ENCODE data around the gene NOP56.

NOP56 gene

DNA sequence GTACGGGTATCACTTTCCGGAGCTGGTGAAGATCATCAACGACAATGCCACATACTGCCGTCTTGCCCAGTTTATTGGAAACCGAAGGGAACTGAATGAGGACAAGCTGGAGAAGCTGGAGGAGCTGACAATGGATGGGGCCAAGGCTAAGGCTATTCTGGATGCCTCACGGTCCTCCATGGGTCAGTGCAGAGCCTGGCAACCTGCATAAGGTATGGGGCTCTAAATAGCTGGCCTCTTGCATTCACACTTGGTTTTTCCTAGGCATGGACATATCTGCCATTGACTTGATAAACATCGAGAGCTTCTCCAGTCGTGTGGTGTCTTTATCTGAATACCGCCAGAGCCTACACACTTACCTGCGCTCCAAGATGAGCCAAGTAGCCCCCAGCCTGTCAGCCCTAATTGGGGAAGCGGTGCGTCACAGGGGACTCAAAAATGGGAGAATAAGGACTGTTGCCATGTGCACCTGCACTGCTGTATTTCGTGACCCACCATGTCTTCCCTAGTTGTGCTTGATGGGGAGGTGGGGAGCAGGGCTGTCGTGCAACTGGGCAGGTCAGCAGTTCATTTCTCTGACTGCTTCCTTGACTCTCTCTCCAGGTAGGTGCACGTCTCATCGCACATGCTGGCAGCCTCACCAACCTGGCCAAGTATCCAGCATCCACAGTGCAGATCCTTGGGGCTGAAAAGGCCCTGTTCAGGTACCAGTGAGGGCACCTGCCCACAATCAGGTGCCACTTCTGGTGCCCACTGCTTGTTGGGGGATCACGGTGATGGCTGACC, 3.1 kb downstream of the NOP56 start:
- DNase-seq (ENCODE audit: extremely low read depth, low read depth), result no peak
- TF ChIP-seq, protein P1, sequence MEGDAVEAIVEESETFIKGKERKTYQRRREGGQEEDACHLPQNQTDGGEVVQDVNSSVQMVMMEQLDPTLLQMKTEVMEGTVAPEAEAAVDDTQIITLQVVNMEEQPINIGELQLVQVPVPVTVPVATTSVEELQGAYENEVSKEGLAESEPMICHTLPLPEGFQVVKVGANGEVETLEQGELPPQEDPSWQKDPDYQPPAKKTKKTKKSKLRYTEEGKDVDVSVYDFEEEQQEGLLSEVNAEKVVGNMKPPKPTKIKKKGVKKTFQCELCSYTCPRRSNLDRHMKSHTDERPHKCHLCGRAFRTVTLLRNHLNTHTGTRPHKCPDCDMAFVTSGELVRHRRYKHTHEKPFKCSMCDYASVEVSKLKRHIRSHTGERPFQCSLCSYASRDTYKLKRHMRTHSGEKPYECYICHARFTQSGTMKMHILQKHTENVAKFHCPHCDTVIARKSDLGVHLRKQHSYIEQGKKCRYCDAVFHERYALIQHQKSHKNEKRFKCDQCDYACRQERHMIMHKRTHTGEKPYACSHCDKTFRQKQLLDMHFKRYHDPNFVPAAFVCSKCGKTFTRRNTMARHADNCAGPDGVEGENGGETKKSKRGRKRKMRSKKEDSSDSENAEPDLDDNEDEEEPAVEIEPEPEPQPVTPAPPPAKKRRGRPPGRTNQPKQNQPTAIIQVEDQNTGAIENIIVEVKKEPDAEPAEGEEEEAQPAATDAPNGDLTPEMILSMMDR (IDR thresholded peaks at IDR 0.05; ENCODE audit: low read depth, low read length), result no peak

DNA sequence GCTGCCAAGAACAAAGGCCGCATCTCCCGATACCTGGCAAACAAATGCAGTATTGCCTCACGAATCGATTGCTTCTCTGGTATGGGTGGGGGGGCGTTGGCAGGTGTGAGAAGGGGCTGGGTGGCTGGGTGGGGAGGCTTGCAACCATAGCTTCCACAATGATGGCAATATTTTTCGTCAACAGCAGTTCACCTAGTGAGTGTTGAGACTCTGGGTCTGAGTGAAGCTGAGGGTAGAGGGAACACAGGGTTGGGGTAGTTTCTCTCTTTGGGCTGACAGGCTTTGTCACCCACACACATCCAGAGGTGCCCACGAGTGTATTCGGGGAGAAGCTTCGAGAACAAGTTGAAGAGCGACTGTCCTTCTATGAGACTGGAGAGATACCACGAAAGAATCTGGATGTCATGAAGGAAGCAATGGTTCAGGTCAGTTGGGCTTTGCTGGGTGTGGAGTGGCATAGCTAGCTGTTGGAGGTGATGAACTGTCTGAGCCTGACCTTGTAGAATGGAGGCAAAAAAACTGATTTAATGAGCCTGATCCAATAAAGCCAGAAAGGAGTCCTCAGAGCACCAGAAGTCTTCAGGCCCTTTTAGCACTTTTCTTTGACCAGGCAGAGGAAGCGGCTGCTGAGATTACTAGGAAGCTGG, 4.2 kb downstream of the NOP56 start:
- no peak for DNase-seq (ENCODE audit: extremely low read depth, low read depth)
- TF ChIP-seq, protein P1 (IDR thresholded peaks at IDR 0.05; ENCODE audit: low read depth, low read length), result no peak

DNA sequence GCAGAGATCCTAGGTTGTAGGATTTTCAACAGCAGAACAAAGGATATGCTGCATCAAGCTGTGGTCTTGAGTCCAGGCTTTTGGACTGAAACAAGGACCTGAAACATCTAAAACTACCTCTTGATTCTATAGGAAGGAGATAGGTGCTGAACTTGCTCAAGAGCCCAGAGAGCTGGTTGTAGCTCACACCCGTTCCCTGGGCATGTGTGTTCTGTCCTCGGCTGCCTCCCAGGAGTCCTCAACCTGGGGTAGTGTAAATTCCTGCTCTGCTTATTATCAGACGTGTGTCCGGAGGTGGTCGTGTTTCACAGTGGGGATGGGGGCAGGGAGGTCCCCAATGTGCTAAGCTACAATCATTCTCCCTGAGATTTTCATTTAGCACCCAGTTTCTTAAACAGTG, 4.8 kb downstream of the NOP56 start:
- DNase-seq (ENCODE audit: extremely low read depth, low read depth), result no peak
- TF ChIP-seq, protein P1 (IDR thresholded peaks at IDR 0.05; ENCODE audit: low read depth, low read length), result no peak

DNA sequence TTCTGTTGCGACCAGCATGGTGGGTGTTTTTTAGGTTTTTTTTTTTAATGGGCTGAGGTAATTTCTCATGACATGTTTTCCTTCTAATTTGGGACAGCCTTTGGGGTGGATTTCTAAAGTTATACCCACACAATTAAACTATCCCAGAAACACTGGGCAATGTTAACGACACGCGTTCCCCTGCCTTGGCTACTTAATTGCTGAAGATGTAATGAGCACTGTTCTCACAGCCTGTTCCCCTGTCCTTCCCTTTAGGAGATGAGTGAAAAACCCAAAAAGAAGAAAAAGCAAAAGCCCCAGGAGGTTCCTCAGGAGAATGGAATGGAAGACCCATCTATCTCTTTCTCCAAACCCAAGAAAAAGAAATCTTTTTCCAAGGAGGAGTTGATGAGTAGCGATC, 5.2 kb downstream of the NOP56 start:
- TF ChIP-seq, protein P1 (IDR thresholded peaks at IDR 0.05; ENCODE audit: low read depth, low read length), result no peak

DNA sequence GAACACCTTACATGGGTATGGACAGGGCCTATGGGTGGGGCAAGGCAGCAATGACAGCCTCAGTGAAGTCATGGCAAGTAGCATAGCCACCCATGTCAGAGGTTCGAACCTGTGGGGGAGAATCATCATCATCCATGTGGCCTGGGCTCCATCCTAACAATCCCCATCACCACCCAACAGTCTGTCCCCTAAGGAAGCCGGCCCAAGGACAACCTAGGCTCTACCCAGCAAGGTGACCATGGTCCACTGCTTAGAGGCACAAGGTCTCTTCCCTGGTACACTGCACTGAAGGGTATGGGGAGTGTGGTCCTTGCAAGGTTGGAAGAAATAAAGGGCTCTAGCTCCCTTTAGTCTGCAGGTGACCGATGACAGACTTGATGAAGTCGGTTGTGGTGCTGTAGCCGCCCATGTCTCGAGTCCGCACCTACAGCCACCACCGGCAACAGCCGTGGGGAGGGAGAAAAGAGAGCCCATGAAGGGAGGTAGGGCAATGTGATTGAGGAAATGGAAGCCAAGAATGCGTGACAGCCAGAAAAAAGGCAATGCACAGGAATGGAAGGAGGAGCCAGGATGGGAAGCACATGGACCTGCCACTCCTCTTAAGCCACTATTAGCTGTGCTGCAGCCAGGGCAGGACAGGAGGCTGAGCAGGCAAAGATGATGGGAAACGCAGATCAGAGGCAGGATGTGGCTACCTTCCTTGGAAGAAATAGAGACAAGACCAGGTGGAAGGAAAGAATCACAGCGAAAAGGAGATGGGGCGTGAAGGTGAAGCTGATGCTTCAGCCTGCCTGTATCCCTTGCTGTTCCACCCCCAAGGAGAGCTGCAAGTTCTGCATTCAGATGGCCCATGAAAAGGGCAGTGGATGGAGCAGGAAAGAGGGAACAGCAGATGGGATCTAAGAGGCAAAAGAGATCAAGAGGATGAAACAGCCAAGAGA, 6.3 kb downstream of the NOP56 start:
- no peak for DNase-seq (ENCODE audit: extremely low read depth, low read depth)
- TF ChIP-seq, protein P1 (IDR thresholded peaks at IDR 0.05; ENCODE audit: low read depth, low read length), result no peak

More for the DNA sequence above, 5.2 kb downstream of the NOP56 start:
- DNase-seq (ENCODE audit: extremely low read depth, low read depth), result no peak

DNA sequence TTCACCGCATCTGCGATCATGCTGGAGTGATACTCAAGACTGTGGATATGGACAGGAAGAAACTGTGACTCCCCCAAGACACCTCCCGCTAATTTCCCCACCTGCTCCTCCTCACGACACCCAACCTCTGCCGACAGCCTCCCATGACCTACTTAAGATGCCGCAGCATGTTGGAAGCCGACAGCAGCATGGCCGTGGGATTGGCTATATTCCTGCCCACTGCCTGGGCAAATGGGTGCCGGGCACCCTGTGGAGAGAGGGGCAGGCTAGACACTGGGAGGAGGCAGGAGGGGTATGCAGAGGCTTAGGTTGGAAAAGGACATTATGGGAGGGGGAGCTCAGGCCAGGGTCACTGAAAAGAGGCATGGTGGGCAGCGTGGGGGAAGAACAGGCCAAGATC, 7.1 kb downstream of the NOP56 start:
- TF ChIP-seq, protein P1 (IDR thresholded peaks at IDR 0.05; ENCODE audit: low read depth, low read length), result no peak
- no peak for DNase-seq (ENCODE audit: extremely low read depth, low read depth)

All from AG09319 (cell line).